Stimulated activated CD4-positive, alpha-beta T cell treated with anti-CD3 and anti-CD28 coated beads, Interleukin-1b, Interleukin-23, amount 100 ng/mL, for 4 hours (primary cell): ENCODE measurements around the gene RDX.
"Not testable (repeated sequence)": the region's sequence is repeated elsewhere in the genome, so short reads cannot be mapped to it uniquely, and the experiment has no call there.

Experiments
- DNase-seq, 2 donors: peaks; one replicate each; pipeline ENCODE4 v3.0.0-alpha.2; 2020; ENCODE audit warnings: low read depth in 2 of 2

Gene RDX

GRCh38 chr11:110272919-110273318 lies 23.5 kb downstream of the RDX start:
- no peak for DNase-seq

DNA sequence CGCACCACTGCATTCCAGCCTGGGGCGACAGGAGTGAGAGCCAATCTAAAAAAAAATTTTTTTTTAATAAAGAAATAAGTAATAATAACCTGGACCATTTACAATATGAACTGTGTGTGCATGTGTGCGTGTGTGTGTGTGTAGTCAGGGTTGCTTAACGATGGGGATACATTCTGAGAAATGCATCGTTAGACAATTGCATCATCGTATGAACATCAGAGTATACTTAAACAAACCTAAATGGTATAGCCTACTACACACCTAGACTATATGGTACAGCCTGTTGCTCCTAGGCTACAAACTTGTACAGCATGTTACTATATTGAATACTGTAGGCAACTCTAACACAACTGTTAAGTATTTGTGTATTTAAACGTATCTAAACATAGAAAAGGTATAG lies 26.4 kb downstream of the RDX start:
- DNase-seq, result no peak

DNA sequence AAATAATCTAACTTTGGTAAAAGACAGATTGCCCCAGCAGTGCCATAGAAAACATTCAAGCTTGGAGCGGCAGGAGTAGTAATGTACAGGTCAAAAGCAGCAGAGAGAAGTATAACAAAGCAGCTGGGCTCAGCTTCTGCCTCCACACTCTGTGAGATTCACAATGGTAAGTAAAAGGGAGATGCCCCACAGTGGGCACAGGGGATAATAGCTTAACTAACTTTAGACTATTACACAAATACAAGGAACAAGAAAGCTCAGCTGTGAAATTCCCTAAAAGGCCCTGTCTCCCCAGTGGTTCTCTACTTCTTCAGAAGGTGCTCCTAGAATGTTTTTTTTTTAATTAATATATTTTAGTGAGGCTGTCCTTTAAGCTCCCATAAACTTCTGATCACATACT lies 28.0 kb downstream of the RDX start:
- no peak for DNase-seq

- no peak for DNase-seq
Observed at GRCh38 chr11:110262072-110262403, 34.4 kb downstream of the RDX start.

DNA sequence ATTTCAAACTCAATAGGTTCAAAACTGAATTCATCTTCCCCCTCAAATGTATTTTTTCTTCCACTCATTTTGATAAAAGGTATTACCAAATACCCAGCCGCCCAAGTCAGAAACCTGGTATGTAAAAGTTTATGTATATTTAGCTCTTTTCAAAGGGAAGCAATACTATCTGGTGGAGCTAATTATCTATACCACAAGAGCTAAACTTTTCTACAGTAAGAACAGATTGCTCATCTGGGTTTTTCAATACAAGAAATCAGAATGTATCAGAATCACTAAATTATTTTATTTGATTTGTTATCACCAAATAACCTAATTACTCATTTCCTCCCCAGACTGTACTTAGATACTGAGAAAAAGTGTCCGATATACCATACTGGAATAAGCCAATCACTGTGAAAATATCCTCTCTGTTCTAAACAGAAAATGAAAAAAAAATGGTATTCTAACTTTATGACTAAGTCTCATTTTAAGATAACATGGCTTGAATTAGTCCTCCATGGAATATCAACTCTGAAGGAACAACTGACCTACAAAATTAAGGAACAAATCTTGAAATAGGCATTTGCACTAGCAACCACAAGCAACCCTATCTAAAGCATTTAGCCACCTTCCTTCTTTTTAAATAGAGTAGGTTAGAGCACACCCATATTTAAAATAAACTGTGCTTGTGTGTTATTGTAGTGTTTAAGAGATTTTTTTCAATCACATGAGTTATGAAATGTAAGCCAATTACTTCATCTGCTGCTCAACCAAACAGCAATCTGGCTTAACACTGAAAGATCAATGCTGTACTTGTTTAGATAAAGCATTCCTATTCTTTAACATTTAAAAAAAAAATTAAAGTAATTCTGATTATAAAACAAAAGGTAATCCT lies 35.0 kb downstream of the RDX start:
- DNase-seq, result no peak

GRCh38 chr11:110253525-110253924 lies 42.9 kb downstream of the RDX start:
- DNase-seq, result no peak

DNA sequence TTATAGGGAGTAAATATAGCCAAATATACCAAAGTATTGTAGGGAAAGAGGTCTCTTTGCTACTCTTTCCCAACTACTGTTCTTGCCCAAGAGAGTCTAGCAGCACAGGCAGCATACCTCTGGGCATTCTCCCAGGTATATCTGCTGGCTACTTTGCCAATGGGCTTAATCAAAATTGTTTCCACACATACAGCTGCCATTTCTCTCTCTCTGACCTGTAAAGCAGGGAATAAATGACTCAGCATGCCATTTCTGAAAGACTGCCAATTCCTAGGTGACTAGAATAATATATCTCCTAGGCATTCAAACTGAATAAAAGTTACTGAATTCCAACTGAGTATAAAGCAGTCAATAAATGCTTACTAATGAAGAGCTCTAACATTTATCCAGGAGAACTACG lies 44.6 kb downstream of the RDX start:
- no peak for DNase-seq

DNA sequence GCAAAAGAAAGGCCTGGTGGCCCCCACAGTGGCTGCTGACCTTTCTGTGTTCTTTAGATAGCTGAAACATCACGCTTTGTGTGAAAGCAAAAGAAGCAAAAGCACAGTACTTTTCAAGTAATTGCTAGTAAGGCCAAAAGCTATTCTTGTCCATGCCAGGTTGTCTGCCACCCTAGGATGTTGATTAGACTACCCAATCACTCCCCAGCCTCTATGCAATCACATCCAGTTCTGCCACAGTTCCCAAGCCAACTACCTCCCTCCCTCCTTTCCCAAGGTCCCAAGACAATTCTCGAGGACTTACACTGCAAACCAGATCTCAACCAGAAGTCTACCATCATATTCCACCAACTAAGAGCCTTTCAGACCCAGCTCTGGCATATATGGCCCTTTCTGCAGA lies 46.2 kb downstream of the RDX start:
- no peak for DNase-seq

DNA sequence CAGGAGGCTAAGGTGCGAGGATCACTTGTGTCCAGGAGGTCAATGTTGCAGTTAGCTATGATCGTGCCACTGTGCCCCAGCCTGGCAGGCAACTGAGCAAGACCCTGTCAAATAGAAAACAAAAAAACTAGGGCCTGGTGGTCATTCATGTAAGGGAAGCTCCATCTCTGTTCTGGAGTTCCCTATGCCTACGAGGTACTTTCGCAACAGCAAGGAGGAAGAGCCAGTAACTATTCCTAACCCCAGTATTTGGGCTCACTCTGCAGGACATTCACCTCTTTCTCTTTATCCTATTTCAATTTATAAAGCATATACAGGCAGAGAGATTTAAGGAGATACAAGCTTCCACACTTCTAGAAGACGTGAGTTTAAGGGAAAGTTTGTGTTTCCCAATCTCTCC lies 46.6 kb downstream of the RDX start:
- DNase-seq, result no peak

GRCh38 chr11:110249066-110249465 lies 47.3 kb downstream of the RDX start:
- no peak for DNase-seq

DNA sequence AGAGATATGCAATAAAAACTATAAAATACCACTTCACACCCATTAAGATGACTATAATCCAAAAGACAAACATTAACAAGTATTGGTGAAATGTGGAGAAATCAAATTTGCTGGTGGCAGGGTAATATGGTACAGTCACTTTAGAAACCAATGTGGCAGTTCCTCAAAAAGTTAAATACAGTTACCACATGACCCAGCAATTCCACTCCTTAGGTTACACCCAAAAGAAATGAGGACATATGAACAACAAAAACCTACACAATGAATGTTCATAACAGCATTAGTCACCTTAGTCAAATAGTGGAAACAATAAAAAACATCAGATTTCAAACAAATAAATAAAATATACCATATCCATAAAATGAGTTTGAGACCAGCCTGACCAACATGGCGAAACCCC lies 52.6 kb downstream of the RDX start:
- DNase-seq, result no peak

GRCh38 chr11:110242746-110243145 lies 53.7 kb downstream of the RDX start:
- DNase-seq, result no peak

- no peak for DNase-seq
Observed at GRCh38 chr11:110242188-110242587, 54.2 kb downstream of the RDX start.

GRCh38 chr11:110235966-110236365 lies 60.4 kb downstream of the RDX start:
- no peak for DNase-seq

DNA sequence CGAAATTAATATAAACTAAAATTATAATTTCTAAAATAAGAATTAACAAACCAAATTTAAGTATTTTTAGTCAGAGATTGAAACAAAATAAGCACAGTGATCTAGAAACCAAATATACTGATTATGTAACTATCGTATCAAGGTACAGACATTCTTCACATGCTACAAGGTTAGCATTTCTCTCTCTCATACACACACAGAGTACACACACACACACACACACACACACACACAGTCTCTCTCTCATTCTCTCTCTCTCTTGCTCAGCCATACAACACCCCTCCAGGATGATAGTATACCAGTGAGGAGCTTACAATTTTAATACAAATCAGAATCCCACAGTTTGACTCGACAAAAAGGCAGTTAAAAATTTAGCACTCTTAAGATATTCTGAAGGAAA lies 66.0 kb downstream of the RDX start:
- no peak for DNase-seq

DNA sequence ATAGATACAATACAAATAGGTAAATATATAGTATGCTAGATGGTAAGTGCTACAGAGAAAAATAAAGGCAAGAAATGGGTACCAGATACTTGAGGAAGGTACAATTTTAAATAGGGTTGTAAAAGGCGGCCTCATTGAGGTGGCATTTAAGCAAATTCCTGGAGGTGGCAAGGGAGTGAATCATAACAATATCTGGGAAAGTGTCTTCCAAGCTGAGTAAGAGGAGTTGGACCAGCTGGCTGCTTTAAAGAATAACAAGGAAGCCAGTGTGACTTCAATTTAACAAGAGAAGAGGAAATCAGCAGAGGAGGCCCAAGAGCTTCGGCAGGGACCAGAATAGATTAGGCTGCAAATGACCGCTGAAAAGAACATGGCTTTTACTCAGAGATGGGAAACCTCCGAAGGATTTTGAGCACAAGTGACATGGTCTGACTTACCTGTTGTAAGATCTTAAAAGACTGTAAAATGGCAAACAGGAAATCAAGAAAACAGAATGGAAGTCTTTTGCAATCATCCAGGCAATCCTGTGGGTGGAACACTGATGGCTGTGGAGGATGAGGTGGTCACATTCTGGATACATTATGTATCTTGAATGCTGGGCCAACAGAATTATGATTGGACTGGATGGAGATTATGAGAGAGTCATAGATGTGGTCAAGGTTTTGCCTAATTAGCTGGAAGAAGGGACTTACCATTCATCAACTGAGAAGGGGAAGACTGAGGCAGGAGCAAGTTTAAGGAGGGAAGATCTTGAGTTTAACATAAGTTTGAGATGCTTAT lies 77.2 kb downstream of the RDX start:
- DNase-seq, result no peak

- DNase-seq, result no peak
Observed at GRCh38 chr11:110217936-110218335, 78.5 kb downstream of the RDX start.

- DNase-seq, result no peak
Observed at GRCh38 chr11:110217223-110217877, 79.1 kb downstream of the RDX start.

- DNase-seq, result not testable (repeated sequence)
Observed at GRCh38 chr11:110209313-110209694, 87.1 kb downstream of the RDX start.

- DNase-seq, result not testable (repeated sequence)
Observed at GRCh38 chr11:110208678-110209312, 87.6 kb downstream of the RDX start.

GRCh38 chr11:110207123-110207522 lies 89.3 kb downstream of the RDX start:
- no peak for DNase-seq

- no peak for DNase-seq
Observed at GRCh38 chr11:110200836-110201235, 95.6 kb downstream of the RDX start.
